ENCODE data around the gene UGT2B17. TPM values are rescaled to one million over a fixed set of nuclear protein-coding genes. Genes with fewer than 3 reads are reported as not detected.
"Not testable (repeated sequence)": the region's sequence is repeated elsewhere in the genome, so short reads cannot be mapped to it uniquely, and the experiment has no call there.

Gene UGT2B17
- total and polyA plus RNA-seq, 10 donors = 0.10 to 1.9 (median 0.69) TPM; not detected in 1

DNA sequence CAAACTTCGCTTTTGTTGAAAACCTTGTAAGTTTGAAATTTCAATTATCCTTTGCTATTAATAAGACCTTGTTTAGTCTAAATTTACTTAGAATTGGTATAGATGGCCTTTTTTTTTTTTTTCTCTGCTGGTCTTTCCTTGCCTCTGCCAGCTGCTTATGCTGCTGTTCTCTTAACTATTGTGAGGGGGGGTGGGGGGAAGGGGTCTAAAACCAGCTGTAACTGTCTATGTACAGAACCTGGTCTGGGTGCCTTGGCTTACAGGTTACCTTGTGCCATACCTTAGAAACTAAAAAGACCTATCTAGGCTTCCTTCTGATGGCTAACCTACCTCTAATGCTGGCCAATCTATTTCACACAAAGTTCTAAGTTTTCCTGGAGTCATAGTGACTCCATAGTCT is 1.0 kb downstream of the UGT2B17 start:
- no peaks in the 10 kb centered on the region for H3K27me3 ChIP-seq (replicated peaks in 1 of 7)
- TF ChIP-seq, protein P1, sequence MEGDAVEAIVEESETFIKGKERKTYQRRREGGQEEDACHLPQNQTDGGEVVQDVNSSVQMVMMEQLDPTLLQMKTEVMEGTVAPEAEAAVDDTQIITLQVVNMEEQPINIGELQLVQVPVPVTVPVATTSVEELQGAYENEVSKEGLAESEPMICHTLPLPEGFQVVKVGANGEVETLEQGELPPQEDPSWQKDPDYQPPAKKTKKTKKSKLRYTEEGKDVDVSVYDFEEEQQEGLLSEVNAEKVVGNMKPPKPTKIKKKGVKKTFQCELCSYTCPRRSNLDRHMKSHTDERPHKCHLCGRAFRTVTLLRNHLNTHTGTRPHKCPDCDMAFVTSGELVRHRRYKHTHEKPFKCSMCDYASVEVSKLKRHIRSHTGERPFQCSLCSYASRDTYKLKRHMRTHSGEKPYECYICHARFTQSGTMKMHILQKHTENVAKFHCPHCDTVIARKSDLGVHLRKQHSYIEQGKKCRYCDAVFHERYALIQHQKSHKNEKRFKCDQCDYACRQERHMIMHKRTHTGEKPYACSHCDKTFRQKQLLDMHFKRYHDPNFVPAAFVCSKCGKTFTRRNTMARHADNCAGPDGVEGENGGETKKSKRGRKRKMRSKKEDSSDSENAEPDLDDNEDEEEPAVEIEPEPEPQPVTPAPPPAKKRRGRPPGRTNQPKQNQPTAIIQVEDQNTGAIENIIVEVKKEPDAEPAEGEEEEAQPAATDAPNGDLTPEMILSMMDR (IDR thresholded peaks at IDR 0.05 in 8 of 11, conservative IDR thresholded peaks at IDR 0.05 in 3 of 11) = no peak
- no peak for TF ChIP-seq POLR2AphosphoS5 (IDR thresholded peaks at IDR 0.05)
- no peak for TF ChIP-seq POLR2A (IDR thresholded peaks at IDR 0.05)
- no peaks in the 10 kb centered on the region for H3K4me1 ChIP-seq
- H3K36me3 ChIP-seq = no peaks in the 10 kb centered on the region
- WGBS, 5 donors = 91 to 100% (median 92%) methylated on average over 1 of the region's 1 CpG; no CpG with 5 or more reads in 2 of the 5 donors
- intact Hi-C loops (cut with DNase I; ENCODE audit: low total_unique reads) = no loop called here
- H3K9me3 ChIP-seq = no peaks in the 10 kb centered on the region
- no peak for DNase-seq
- H3K27ac ChIP-seq = peak overlapping the region in 1 of 8 donors; percentile 37
- H3K4me3 ChIP-seq = no peak overlapping the region

DNA sequence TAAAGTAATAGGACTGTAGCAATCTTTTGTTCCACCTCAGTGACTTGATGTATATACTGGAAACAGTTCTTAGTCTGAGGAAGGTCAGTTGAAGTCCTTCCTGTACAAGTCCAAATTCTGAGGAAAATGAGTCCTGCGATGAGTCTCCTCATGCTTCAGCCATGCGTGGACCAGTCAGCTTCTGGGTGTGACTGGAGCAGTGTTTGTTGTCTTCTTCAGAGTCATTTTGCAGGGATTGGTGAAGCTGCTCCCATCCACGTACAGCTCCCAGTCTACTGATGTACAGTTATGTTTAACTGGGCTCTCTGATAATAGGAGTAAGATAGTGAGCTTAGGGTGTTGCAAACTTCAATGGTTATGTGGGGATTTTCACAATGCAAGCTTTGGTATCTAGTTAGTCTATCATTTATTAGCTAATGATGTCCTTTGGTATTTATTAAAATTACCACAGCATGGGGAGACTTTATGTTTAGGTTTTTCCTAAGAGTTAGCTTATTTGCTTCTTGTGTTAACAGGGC is 3.4 kb downstream of the UGT2B17 start:
- Histone ChIP-seq H3K4me1 (no peaks in the 10 kb centered on the region), H3K4me3 (no peak overlapping the region), H3K36me3 (no peaks in the 10 kb centered on the region), H3K9me3 (no peaks in the 10 kb centered on the region), H3K27me3 (replicated peaks in 1 of 7) (no peaks in the 10 kb centered on the region), H3K27ac (no peak overlapping the region)
- TF ChIP-seq POLR2AphosphoS5 (IDR thresholded peaks at IDR 0.05) (no peak), POLR2A (IDR thresholded peaks at IDR 0.05) (no peak)
- TF ChIP-seq, protein P1 (IDR thresholded peaks at IDR 0.05 in 8 of 11, conservative IDR thresholded peaks at IDR 0.05 in 3 of 11) = no peak
- WGBS, 5 donors = 92% methylated on average over 3 of the region's 3 CpGs; no CpG with 5 or more reads in 3 of the 5 donors
- DNase-seq = no peak
- intact Hi-C loops (cut with DNase I; ENCODE audit: low total_unique reads) = no loop called here

DNA sequence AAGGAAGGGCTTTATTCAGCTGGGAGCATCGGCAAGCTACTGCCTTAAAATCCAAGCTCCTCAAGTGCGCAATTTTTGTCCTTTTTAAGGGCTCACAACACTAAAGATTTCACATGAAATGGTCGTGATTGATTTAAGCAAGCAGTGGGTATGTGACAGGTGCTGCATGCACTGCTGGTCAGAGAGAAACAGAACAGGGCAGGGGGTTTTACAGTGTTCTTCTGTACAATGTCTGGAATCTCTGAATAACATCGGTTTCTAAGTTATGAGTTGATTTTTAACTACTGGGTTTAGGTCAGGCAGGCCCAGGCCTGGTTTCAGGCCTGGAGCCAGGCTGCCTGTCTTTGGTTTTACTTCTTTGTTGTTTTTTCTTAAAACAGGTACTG is 6.0 kb downstream of the UGT2B17 start:
- Histone ChIP-seq H3K4me1 (no peaks in the 10 kb centered on the region), H3K27me3 (replicated peaks in 1 of 7) (no peaks in the 10 kb centered on the region), H3K36me3 (no peaks in the 10 kb centered on the region), H3K27ac (no peak overlapping the region), H3K9me3 (no peaks in the 10 kb centered on the region), H3K4me3 (no peak overlapping the region)
- intact Hi-C loops (cut with DNase I; ENCODE audit: low total_unique reads) = no loop called here
- WGBS, 5 donors = 78 to 90% (median 88%) methylated on average over 4 of the region's 4 CpGs; no CpG with 5 or more reads in 2 of the 5 donors
- TF ChIP-seq POLR2AphosphoS5 (IDR thresholded peaks at IDR 0.05) (no peak), POLR2A (IDR thresholded peaks at IDR 0.05) (no peak)
- TF ChIP-seq, protein P1 (IDR thresholded peaks at IDR 0.05 in 8 of 11, conservative IDR thresholded peaks at IDR 0.05 in 3 of 11) = no peak
- DNase-seq = no peak

DNA sequence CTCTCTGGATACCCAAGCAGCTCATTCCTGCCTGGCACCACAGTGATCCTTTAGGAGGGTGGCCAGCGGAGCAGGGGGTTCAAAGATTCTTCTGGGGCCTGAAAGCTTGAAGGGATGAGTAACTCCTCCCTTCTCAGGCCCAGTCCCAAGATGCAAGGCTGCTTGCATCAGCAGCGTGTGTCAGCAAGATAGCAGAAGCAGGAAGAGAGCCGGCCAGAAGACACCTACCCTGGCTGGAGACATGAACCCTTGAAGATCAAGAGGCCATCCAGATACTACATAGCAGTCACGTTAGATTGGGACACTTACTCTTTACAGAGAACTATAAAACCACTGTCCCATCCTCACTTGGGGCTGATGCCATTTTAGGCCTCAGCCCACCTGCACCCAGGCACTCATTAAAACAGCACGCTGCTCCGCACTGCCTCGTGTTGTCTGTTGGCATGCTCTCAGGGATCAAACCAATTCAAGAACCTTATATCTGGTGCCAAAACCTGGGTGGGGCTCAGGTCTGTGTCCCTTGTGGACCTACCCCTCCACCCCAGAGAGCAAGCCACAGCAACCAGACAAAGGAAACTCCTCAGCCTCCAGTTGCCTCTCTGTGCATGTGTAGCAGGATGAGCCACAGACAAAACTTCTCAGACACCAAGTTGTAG is 6.5 kb downstream of the UGT2B17 start:
- WGBS, 5 donors = 79 to 91% (median 82%) methylated on average over 3 to 7 of the region's 7 CpGs; no CpG with 5 or more reads in 2 of the 5 donors
- H3K36me3 ChIP-seq = no peaks in the 10 kb centered on the region
- intact Hi-C loops (cut with DNase I; ENCODE audit: low total_unique reads) = loop anchor here (5.0 kb wide), 1 partner anchor 98 kb away; no protein-coding TSS in a partner anchor
- no peaks in the 10 kb centered on the region for H3K9me3 ChIP-seq
- no peak for TF ChIP-seq POLR2AphosphoS5 (IDR thresholded peaks at IDR 0.05)
- no peak for TF ChIP-seq POLR2A (IDR thresholded peaks at IDR 0.05)
- TF ChIP-seq, protein P1 (IDR thresholded peaks at IDR 0.05 in 8 of 11, conservative IDR thresholded peaks at IDR 0.05 in 3 of 11) = no peak
- no peaks in the 10 kb centered on the region for H3K4me1 ChIP-seq
- no peaks in the 10 kb centered on the region for H3K27me3 ChIP-seq (replicated peaks in 1 of 7)
- H3K27ac ChIP-seq = no peak overlapping the region
- no peak for DNase-seq
- no peak overlapping the region for H3K4me3 ChIP-seq

GRCh38 chr4:68569036-68569435 is 7.1 kb downstream of the UGT2B17 start:
- not testable (repeated sequence) for H3K9me3 ChIP-seq; DNase-seq; H3K27ac ChIP-seq; H3K4me1 ChIP-seq; H3K4me3 ChIP-seq; H3K27me3 ChIP-seq (replicated peaks in 1 of 7); H3K36me3 ChIP-seq
- 72 to 85% (median 80%) methylated on average over 1 of the region's 1 CpG; no CpG with 5 or more reads in 1 of the 5 donors for WGBS, 5 donors
- intact Hi-C loops (cut with DNase I; ENCODE audit: low total_unique reads) = loop anchor here (5.0 kb wide), 1 partner anchor 98 kb away; no protein-coding TSS in a partner anchor

- not testable (repeated sequence) for H3K36me3 ChIP-seq; H3K4me1 ChIP-seq; H3K4me3 ChIP-seq; DNase-seq; H3K9me3 ChIP-seq; H3K27ac ChIP-seq; H3K27me3 ChIP-seq (replicated peaks in 1 of 7)
- intact Hi-C loops (cut with DNase I; ENCODE audit: low total_unique reads) = loop anchor here (5.0 kb wide), 1 partner anchor 99 kb away; no protein-coding TSS in a partner anchor
- 33 to 56% (median 43%) methylated on average over 4 of the region's 4 CpGs; no CpG with 5 or more reads in 2 of the 5 donors for WGBS, 5 donors
These were observed 7.6 kb downstream of the UGT2B17 start for GRCh38 chr4:68568535-68568934.
